ENCODE results near the gene KSR2.

DNA sequence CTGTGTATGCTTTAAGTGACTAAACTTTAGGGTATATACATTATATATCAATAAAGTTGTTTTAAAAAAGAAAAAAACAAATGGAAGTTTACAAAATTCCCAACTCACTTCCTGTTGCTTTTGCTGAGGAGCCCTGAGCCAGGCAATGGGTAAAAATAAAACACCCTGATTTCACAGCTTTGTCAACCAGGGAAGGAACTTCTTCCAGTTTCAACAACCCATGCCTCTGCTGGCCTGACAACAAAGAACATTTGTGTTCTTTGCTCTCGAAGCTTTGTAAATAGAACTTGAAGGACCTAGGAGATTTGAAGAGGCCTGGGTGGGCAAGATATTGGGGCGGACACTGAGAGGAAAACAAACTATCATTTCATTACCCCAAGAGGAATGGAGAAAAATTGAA lies 466.2 kb downstream of the KSR2 start:
- TF ChIP-seq, protein P1, sequence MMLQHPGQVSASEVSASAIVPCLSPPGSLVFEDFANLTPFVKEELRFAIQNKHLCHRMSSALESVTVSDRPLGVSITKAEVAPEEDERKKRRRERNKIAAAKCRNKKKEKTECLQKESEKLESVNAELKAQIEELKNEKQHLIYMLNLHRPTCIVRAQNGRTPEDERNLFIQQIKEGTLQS (IDR thresholded peaks at IDR 0.05; ENCODE audit: borderline replicate concordance, extremely low read depth, low read depth, low read length): no peak
- TF ChIP-seq TAF1 (IDR thresholded peaks at IDR 0.05; ENCODE audit: borderline replicate concordance, low read depth, low read length) (no peak), RAD21 (IDR thresholded peaks at IDR 0.05; ENCODE audit: insufficient read depth, low read depth, low read length) (no peak)
- TF ChIP-seq, protein P2, sequence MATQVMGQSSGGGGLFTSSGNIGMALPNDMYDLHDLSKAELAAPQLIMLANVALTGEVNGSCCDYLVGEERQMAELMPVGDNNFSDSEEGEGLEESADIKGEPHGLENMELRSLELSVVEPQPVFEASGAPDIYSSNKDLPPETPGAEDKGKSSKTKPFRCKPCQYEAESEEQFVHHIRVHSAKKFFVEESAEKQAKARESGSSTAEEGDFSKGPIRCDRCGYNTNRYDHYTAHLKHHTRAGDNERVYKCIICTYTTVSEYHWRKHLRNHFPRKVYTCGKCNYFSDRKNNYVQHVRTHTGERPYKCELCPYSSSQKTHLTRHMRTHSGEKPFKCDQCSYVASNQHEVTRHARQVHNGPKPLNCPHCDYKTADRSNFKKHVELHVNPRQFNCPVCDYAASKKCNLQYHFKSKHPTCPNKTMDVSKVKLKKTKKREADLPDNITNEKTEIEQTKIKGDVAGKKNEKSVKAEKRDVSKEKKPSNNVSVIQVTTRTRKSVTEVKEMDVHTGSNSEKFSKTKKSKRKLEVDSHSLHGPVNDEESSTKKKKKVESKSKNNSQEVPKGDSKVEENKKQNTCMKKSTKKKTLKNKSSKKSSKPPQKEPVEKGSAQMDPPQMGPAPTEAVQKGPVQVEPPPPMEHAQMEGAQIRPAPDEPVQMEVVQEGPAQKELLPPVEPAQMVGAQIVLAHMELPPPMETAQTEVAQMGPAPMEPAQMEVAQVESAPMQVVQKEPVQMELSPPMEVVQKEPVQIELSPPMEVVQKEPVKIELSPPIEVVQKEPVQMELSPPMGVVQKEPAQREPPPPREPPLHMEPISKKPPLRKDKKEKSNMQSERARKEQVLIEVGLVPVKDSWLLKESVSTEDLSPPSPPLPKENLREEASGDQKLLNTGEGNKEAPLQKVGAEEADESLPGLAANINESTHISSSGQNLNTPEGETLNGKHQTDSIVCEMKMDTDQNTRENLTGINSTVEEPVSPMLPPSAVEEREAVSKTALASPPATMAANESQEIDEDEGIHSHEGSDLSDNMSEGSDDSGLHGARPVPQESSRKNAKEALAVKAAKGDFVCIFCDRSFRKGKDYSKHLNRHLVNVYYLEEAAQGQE (IDR thresholded peaks at IDR 0.05; ENCODE audit: low read depth, low read length): no peak

Measured in GM12878 (cell line).